Left lung (tissue), 10 donors: ENCODE results near the gene APOO. TPM values are rescaled to one million over a fixed set of nuclear protein-coding genes. Genes with fewer than 3 reads are reported as not detected.

Source experiments
- ATAC-seq: fragments of 200-7000 bp; cut with Tn5 transposase; one replicate; pipeline ENCODE4 v1.9.1; 2020; ENCODE audit warnings: moderate library complexity
- DNase-seq, 4 donors: peaks; one replicate each; pipeline ENCODE4 v3.0.0-alpha.2; 2013 to 2020
- H3K27ac ChIP-seq, 2 donors: fragments of 200-600 bp; sonication (generic) in 1 of 2; one replicate each; pipeline versions ENCODE4 v1.5.0 to v1.8.0; 2020 to 2021
- H3K27me3 ChIP-seq, 2 donors: fragments of 200-600 bp; sonication (generic) in 1 of 2; one replicate each; pipeline versions ENCODE4 v1.5.0 to v1.8.0; 2020 to 2021
- H3K36me3 ChIP-seq, 2 donors: fragments of 200-600 bp; sonication (generic) in 1 of 2; one replicate each; pipeline versions ENCODE4 v1.5.0 to v1.8.0; 2020 to 2021
- H3K4me1 ChIP-seq, 2 donors: fragments of 200-600 bp; one replicate each; pipeline ENCODE4 v1.8.0; 2021
- H3K4me3 ChIP-seq, 2 donors: fragments of 200-600 bp; sonication (generic) in 1 of 2; one replicate each; pipeline versions ENCODE4 v1.5.0 to v1.8.0; 2020 to 2021; ENCODE audit warnings: mild to moderate bottlenecking in 1 of 2
- H3K9me3 ChIP-seq, 2 donors: fragments of 200-600 bp; sonication (generic) in 1 of 2; one replicate each; pipeline versions ENCODE4 v1.5.0 to v1.8.0; 2020 to 2021
- intact Hi-C, 2 donors: fragments of 100-400 bp; cut with DNase I; formaldehyde crosslinking; loops; one replicate each; pipeline versions ENCODE4 v1.11.2 to v1.14.2; 2022
- polyA plus RNA-seq, 6 donors: library from polyadenylated mRNA; unstranded; fragments of 120-200 nt; gene quantifications; one replicate each; pipeline ENCODE4 v1.2.1, GENCODE V29; 2013; ENCODE audit not compliant: insufficient read length in 6 of 6
- total RNA-seq, 2 donors: library from RNA; stranded (reverse); fragmentation: NEBNext Ultra II Directional; extraction: Animal tissue kit (Norgen Biotek cat#: 25700); gene quantifications; one replicate each; pipeline ENCODE4 v1.2.1, GENCODE V29; 2021
- TF ChIP-seq, protein P1 (sequence below), 2 donors: fragments of 200-600 bp; sonication (generic) in 1 of 2; IDR thresholded peaks; one replicate each; pipeline versions ENCODE4 v1.5.0 to v1.8.0; 2021; ENCODE audit warnings: antibody characterized with exemption in 2 of 2
- donor health status: DM: no; HTN: yes; CAD: no.
- donor health status: DM: no; HTN: no; CAD: no.

Gene APOO
- total and polyA plus RNA-seq, 8 donors: 15.9 to 24.3 (median 19.6) TPM

- no peak for DNase-seq
- no peaks in the 10 kb centered on the region for H3K27me3 ChIP-seq
- TF ChIP-seq, protein P1, sequence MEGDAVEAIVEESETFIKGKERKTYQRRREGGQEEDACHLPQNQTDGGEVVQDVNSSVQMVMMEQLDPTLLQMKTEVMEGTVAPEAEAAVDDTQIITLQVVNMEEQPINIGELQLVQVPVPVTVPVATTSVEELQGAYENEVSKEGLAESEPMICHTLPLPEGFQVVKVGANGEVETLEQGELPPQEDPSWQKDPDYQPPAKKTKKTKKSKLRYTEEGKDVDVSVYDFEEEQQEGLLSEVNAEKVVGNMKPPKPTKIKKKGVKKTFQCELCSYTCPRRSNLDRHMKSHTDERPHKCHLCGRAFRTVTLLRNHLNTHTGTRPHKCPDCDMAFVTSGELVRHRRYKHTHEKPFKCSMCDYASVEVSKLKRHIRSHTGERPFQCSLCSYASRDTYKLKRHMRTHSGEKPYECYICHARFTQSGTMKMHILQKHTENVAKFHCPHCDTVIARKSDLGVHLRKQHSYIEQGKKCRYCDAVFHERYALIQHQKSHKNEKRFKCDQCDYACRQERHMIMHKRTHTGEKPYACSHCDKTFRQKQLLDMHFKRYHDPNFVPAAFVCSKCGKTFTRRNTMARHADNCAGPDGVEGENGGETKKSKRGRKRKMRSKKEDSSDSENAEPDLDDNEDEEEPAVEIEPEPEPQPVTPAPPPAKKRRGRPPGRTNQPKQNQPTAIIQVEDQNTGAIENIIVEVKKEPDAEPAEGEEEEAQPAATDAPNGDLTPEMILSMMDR (IDR thresholded peaks at IDR 0.05): no peak
- H3K27ac ChIP-seq: no peak overlapping the region
- H3K4me3 ChIP-seq: no peak overlapping the region
- H3K36me3 ChIP-seq: no peaks in the 10 kb centered on the region
- H3K9me3 ChIP-seq: no peaks in the 10 kb centered on the region
- no peaks in the 10 kb centered on the region for H3K4me1 ChIP-seq
- intact Hi-C loops: no loop called here
- no peak for ATAC-seq
Observed at GRCh38 chrX:23822841-23823240, 84.9 kb downstream of the APOO start.

GRCh38 chrX:23822397-23822796 is 85.3 kb downstream of the APOO start:
- H3K9me3 ChIP-seq: no peaks in the 10 kb centered on the region
- intact Hi-C loops: no loop called here
- no peaks in the 10 kb centered on the region for H3K27me3 ChIP-seq
- no peak overlapping the region for H3K4me3 ChIP-seq
- no peak overlapping the region for H3K27ac ChIP-seq
- no peaks in the 10 kb centered on the region for H3K4me1 ChIP-seq
- TF ChIP-seq, protein P1 (IDR thresholded peaks at IDR 0.05): no peak
- DNase-seq (peak in 1 of 4 donors; percentile 43), ATAC-seq (peak; percentile 79)
- no peaks in the 10 kb centered on the region for H3K36me3 ChIP-seq

GRCh38 chrX:23821847-23822246 is 85.9 kb downstream of the APOO start:
- Histone ChIP-seq H3K4me3 (no peak overlapping the region), H3K9me3 (no peaks in the 10 kb centered on the region), H3K36me3 (no peaks in the 10 kb centered on the region), H3K4me1 (no peaks in the 10 kb centered on the region), H3K27me3 (no peaks in the 10 kb centered on the region), H3K27ac (no peak overlapping the region)
- no peak for DNase-seq
- TF ChIP-seq, protein P1 (IDR thresholded peaks at IDR 0.05): no peak
- intact Hi-C loops: no loop called here
- ATAC-seq: no peak

DNA sequence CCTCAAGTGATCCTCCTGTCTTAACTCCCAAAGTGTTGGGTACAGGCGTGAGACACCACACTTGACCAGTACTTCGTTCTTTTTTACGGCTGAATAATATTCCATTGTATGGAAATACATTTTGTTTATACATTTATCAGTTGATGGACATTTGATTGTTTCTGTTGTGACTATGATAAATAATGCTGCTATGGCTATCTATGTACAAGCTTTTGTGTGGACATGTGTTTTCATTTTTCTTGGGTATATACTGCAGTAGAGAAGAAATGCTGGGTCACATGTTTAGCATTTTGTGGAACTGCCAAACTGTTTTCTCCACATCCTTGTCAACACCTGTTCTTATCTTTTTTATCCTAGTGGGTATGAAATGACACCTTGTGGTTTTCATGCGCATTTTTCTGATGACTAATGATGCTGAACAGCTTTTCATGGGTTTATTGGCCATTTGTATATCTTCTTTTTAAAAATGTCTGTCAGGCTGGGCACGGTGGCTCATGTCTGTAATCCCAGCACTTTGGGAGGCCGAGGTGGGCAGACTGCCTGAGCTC is 87.4 kb downstream of the APOO start:
- H3K4me1 ChIP-seq: no peaks in the 10 kb centered on the region

GRCh38 chrX:23819385-23820234 is 88.1 kb downstream of the APOO start:
- Histone ChIP-seq H3K27ac (no peak overlapping the region), H3K4me1 (no peaks in the 10 kb centered on the region), H3K27me3 (no peaks in the 10 kb centered on the region), H3K4me3 (no peak overlapping the region), H3K36me3 (no peaks in the 10 kb centered on the region), H3K9me3 (no peaks in the 10 kb centered on the region)
- intact Hi-C loops: no loop called here
- DNase-seq (no peak), ATAC-seq (peak; percentile 20)
- TF ChIP-seq, protein P1 (IDR thresholded peaks at IDR 0.05): no peak

More for the DNA sequence above, 87.4 kb downstream of the APOO start:
- no peak overlapping the region for H3K27ac ChIP-seq
- TF ChIP-seq, protein P1 (IDR thresholded peaks at IDR 0.05): no peak
- intact Hi-C loops: no loop called here
- H3K36me3 ChIP-seq: no peaks in the 10 kb centered on the region
- ATAC-seq (no peak), DNase-seq (no peak)
- H3K4me3 ChIP-seq: no peak overlapping the region
- no peaks in the 10 kb centered on the region for H3K9me3 ChIP-seq
- no peaks in the 10 kb centered on the region for H3K27me3 ChIP-seq
